ENCODE results near the gene PRKD1. TPM values are rescaled to one million over a fixed set of nuclear protein-coding genes. Genes with fewer than 3 reads are reported as not detected.

PRKD1 gene
- total RNA-seq, 1 experiment from 2014 or later = not detected

- H3K4me3 ChIP-seq (ENCODE audit: low read length) = no peak overlapping the region
- H3K9ac ChIP-seq (ENCODE audit: low read length) = no peak overlapping the region
- no peak overlapping the region for H2AFZ ChIP-seq (ENCODE audit: low read length)
- H3K36me3 ChIP-seq (ENCODE audit: insufficient read depth, low read length) = no peaks in the 10 kb centered on the region
- H3K27me3 ChIP-seq (ENCODE audit: low read length) = no peaks in the 10 kb centered on the region
- H3K9me3 ChIP-seq (ENCODE audit: low read length) = peaks cover 53% of the 10 kb centered on the region
- DNase-seq = no peak
- no peaks in the 10 kb centered on the region for H3K4me1 ChIP-seq (ENCODE audit: low read length)
- no peak overlapping the region for H3K4me2 ChIP-seq (ENCODE audit: low read depth, low read length, poor library complexity, severe bottlenecking)
- no peaks in the 10 kb centered on the region for H3K79me2 ChIP-seq (ENCODE audit: low read length)
- H3K27ac ChIP-seq (ENCODE audit: low read length) = no peak overlapping the region
- H4K20me1 ChIP-seq (ENCODE audit: insufficient read depth, low read depth, low read length) = no peaks in the 10 kb centered on the region
- H3K9me2 ChIP-seq (replicated peaks; ENCODE audit: insufficient read depth, low read length) = no peaks in the 10 kb centered on the region
Measured at GRCh38 chr14:29822430-29822709, 105.3 kb downstream of the PRKD1 start.

GRCh38 chr14:29821661-29822429 is 105.8 kb downstream of the PRKD1 start:
- H3K9ac ChIP-seq (ENCODE audit: low read length) = no peak overlapping the region
- no peaks in the 10 kb centered on the region for H3K36me3 ChIP-seq (ENCODE audit: insufficient read depth, low read length)
- no peaks in the 10 kb centered on the region for H4K20me1 ChIP-seq (ENCODE audit: insufficient read depth, low read depth, low read length)
- H3K4me3 ChIP-seq (ENCODE audit: low read length) = no peak overlapping the region
- H3K27ac ChIP-seq (ENCODE audit: low read length) = no peak overlapping the region
- no peak for DNase-seq
- peaks cover 50% of the 10 kb centered on the region for H3K9me3 ChIP-seq (ENCODE audit: low read length)
- no peaks in the 10 kb centered on the region for H3K79me2 ChIP-seq (ENCODE audit: low read length)
- H3K4me2 ChIP-seq (ENCODE audit: low read depth, low read length, poor library complexity, severe bottlenecking) = no peak overlapping the region
- H2AFZ ChIP-seq (ENCODE audit: low read length) = no peak overlapping the region
- H3K9me2 ChIP-seq (replicated peaks; ENCODE audit: insufficient read depth, low read length) = no peaks in the 10 kb centered on the region
- H3K4me1 ChIP-seq (ENCODE audit: low read length) = no peaks in the 10 kb centered on the region
- H3K27me3 ChIP-seq (ENCODE audit: low read length) = no peaks in the 10 kb centered on the region

GRCh38 chr14:29821242-29821641 is 106.4 kb downstream of the PRKD1 start:
- Histone ChIP-seq H4K20me1 (ENCODE audit: insufficient read depth, low read depth, low read length) (no peaks in the 10 kb centered on the region), H2AFZ (ENCODE audit: low read length) (no peak overlapping the region), H3K4me2 (ENCODE audit: low read depth, low read length, poor library complexity, severe bottlenecking) (no peak overlapping the region), H3K9ac (ENCODE audit: low read length) (no peak overlapping the region), H3K27ac (ENCODE audit: low read length) (no peak overlapping the region), H3K79me2 (ENCODE audit: low read length) (no peaks in the 10 kb centered on the region), H3K9me3 (ENCODE audit: low read length) (peaks cover 50% of the 10 kb centered on the region), H3K4me1 (ENCODE audit: low read length) (no peaks in the 10 kb centered on the region), H3K36me3 (ENCODE audit: insufficient read depth, low read length) (no peaks in the 10 kb centered on the region), H3K4me3 (ENCODE audit: low read length) (no peak overlapping the region), H3K9me2 (replicated peaks; ENCODE audit: insufficient read depth, low read length) (no peaks in the 10 kb centered on the region), H3K27me3 (ENCODE audit: low read length) (no peaks in the 10 kb centered on the region)
- no peak for DNase-seq

- Histone ChIP-seq H2AFZ (ENCODE audit: low read length) (no peak overlapping the region), H3K9me2 (replicated peaks; ENCODE audit: insufficient read depth, low read length) (no peaks in the 10 kb centered on the region)
- no peak for DNase-seq
Measured at GRCh38 chr14:29820785-29821184, 106.9 kb downstream of the PRKD1 start.

DNA sequence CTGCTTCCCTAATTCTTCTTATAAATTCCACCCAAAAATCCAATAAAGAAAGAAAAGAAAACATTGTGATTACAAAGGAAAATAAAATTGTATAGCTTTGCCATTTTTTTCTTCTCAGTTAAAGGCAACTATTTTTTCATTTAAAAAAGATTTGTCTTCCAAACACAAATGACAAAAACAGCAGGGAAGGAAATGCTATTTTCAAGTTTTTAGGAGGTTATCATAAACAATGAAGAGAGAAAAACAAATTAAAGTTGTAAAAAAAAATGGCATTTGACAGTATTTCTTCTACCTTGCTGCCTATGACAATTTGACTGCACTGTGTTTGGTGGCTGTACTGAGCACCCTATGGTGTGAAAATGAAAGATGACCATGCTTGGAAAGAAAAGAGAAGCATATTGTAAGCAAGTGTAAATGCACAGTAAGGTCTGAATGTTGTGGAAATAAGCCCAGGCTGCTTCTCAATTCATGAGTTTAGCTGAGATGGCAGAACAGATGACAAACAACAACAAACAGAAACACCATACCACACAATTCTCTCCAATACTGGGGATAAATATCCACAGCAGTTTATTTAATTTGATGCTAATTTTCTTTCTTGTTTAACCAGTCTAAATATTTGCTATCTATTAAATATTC is 109.8 kb downstream of the PRKD1 start:
- Histone ChIP-seq H3K79me2 (ENCODE audit: low read length) (no peaks in the 10 kb centered on the region), H2AFZ (ENCODE audit: low read length) (no peak overlapping the region), H3K4me2 (ENCODE audit: low read depth, low read length, poor library complexity, severe bottlenecking) (no peak overlapping the region), H3K9me2 (replicated peaks; ENCODE audit: insufficient read depth, low read length) (no peaks in the 10 kb centered on the region), H3K27me3 (ENCODE audit: low read length) (no peaks in the 10 kb centered on the region), H3K36me3 (ENCODE audit: insufficient read depth, low read length) (no peaks in the 10 kb centered on the region), H3K9me3 (ENCODE audit: low read length) (peaks cover 55% of the 10 kb centered on the region), H3K4me3 (ENCODE audit: low read length) (no peak overlapping the region), H3K9ac (ENCODE audit: low read length) (no peak overlapping the region), H4K20me1 (ENCODE audit: insufficient read depth, low read depth, low read length) (no peaks in the 10 kb centered on the region), H3K27ac (ENCODE audit: low read length) (no peak overlapping the region), H3K4me1 (ENCODE audit: low read length) (no peaks in the 10 kb centered on the region)
- DNase-seq = no peak

More at GRCh38 chr14:29820785-29821184, 106.9 kb downstream of the PRKD1 start:
- Histone ChIP-seq H3K27me3 (ENCODE audit: low read length) (no peaks in the 10 kb centered on the region), H3K4me3 (ENCODE audit: low read length) (no peak overlapping the region), H3K27ac (ENCODE audit: low read length) (no peak overlapping the region), H3K4me2 (ENCODE audit: low read depth, low read length, poor library complexity, severe bottlenecking) (no peak overlapping the region), H3K79me2 (ENCODE audit: low read length) (no peaks in the 10 kb centered on the region), H3K36me3 (ENCODE audit: insufficient read depth, low read length) (no peaks in the 10 kb centered on the region), H3K4me1 (ENCODE audit: low read length) (no peaks in the 10 kb centered on the region), H3K9me3 (ENCODE audit: low read length) (peaks cover 50% of the 10 kb centered on the region), H3K9ac (ENCODE audit: low read length) (no peak overlapping the region), H4K20me1 (ENCODE audit: insufficient read depth, low read depth, low read length) (no peaks in the 10 kb centered on the region)

DNA sequence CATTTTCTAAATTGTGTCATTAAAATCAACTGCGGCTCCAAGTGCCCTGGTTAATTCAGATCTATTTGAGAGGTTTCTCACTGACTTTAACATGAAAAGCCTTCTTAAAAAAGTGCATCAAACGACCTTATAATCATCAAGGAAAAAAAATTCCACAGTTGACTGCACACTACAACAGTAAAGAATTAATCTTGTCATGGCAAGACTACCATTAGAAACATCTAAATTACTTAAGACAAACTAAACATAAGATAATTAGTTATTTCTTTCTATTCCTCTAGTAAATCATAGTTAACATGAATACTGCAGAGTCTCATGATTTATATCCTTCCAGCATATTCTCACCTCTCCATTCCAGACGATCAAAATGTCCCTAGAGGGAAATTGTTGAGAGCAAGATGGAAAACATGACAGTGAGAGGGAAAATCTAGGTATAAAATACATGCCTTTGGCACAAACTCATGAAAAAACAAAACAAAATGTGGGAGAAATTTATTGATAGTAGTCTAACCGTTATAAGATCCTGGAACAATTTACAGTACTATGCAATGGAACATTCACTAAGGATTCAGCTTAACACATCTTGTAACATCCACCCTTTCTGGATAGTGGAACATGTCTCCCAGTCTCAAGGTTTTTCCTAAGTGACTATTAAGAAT is 112.5 kb downstream of the PRKD1 start:
- Histone ChIP-seq H3K4me3 (ENCODE audit: low read length) (no peak overlapping the region), H3K79me2 (ENCODE audit: low read length) (no peaks in the 10 kb centered on the region), H4K20me1 (ENCODE audit: insufficient read depth, low read depth, low read length) (no peaks in the 10 kb centered on the region), H3K4me2 (ENCODE audit: low read depth, low read length, poor library complexity, severe bottlenecking) (no peak overlapping the region), H3K27ac (ENCODE audit: low read length) (no peak overlapping the region), H3K4me1 (ENCODE audit: low read length) (no peaks in the 10 kb centered on the region), H3K9me2 (replicated peaks; ENCODE audit: insufficient read depth, low read length) (no peaks in the 10 kb centered on the region), H3K9me3 (ENCODE audit: low read length) (peaks cover 71% of the 10 kb centered on the region), H3K27me3 (ENCODE audit: low read length) (no peaks in the 10 kb centered on the region), H3K9ac (ENCODE audit: low read length) (no peak overlapping the region), H2AFZ (ENCODE audit: low read length) (no peak overlapping the region), H3K36me3 (ENCODE audit: insufficient read depth, low read length) (no peaks in the 10 kb centered on the region)
- no peak for DNase-seq

DNA sequence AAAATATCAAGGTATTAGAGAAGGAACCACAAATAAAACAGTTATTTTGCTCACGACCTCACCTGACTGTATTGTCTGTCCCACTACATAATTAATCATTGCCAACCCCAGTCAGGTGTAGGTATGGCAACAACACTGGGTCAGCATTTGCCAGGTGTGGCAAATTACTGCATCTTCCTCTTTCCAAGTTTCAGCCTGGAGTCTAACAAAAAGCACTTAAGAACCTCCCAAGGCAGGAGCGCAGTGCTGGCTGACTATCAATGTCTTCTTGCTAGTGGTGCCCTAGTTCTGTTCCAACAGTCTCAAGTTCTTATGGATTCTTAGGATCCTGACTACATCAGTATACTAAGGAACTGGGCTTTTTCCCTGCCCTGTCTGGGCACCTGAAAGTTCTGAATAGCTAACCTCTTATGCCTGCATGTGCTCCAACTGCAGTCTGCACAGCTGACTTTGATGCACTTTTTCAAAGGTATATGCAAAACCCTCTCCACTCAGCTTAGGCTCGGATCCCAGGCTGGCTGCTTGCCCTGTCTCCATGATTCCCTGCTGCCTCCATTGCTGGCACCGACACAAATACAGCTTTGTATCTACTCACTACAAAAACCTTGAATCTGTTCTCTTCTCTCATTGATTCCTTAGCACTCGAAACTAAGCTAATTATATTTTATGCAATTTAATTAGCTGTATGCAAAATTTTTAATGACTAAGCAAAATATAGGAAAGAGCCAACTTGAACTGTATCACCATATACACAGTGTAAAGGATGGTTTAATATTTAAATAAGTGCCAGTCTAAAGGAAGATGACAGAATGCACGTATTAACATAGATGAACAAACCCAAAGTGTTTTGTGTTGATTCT is 113.3 kb downstream of the PRKD1 start:
- Histone ChIP-seq H3K4me2 (ENCODE audit: low read depth, low read length, poor library complexity, severe bottlenecking) (no peak overlapping the region), H3K9me2 (replicated peaks; ENCODE audit: insufficient read depth, low read length) (no peaks in the 10 kb centered on the region), H3K9ac (ENCODE audit: low read length) (no peak overlapping the region), H3K79me2 (ENCODE audit: low read length) (no peaks in the 10 kb centered on the region), H3K27me3 (ENCODE audit: low read length) (no peaks in the 10 kb centered on the region), H3K9me3 (ENCODE audit: low read length) (peaks cover 72% of the 10 kb centered on the region), H3K27ac (ENCODE audit: low read length) (no peak overlapping the region), H3K4me3 (ENCODE audit: low read length) (no peak overlapping the region), H4K20me1 (ENCODE audit: insufficient read depth, low read depth, low read length) (no peaks in the 10 kb centered on the region), H3K36me3 (ENCODE audit: insufficient read depth, low read length) (no peaks in the 10 kb centered on the region), H3K4me1 (ENCODE audit: low read length) (no peaks in the 10 kb centered on the region), H2AFZ (ENCODE audit: low read length) (no peak overlapping the region)
- no peak for DNase-seq

GRCh38 chr14:29810682-29811081 is 117.0 kb downstream of the PRKD1 start:
- H2AFZ ChIP-seq (ENCODE audit: low read length) = no peak overlapping the region
- no peak overlapping the region for H3K4me3 ChIP-seq (ENCODE audit: low read length)
- H3K79me2 ChIP-seq (ENCODE audit: low read length) = no peaks in the 10 kb centered on the region
- no peaks in the 10 kb centered on the region for H3K27me3 ChIP-seq (ENCODE audit: low read length)
- H4K20me1 ChIP-seq (ENCODE audit: insufficient read depth, low read depth, low read length) = no peaks in the 10 kb centered on the region
- H3K4me2 ChIP-seq (ENCODE audit: low read depth, low read length, poor library complexity, severe bottlenecking) = no peak overlapping the region
- H3K9me2 ChIP-seq (replicated peaks; ENCODE audit: insufficient read depth, low read length) = no peaks in the 10 kb centered on the region
- no peak for DNase-seq
- no peak overlapping the region for H3K9ac ChIP-seq (ENCODE audit: low read length)
- H3K27ac ChIP-seq (ENCODE audit: low read length) = no peak overlapping the region
- no peaks in the 10 kb centered on the region for H3K36me3 ChIP-seq (ENCODE audit: insufficient read depth, low read length)
- H3K4me1 ChIP-seq (ENCODE audit: low read length) = no peaks in the 10 kb centered on the region
- peaks cover 70% of the 10 kb centered on the region for H3K9me3 ChIP-seq (ENCODE audit: low read length)
